ENCODE results near the gene SFN.

The SFN gene

GRCh38 chr1:26900001-26900814 lies 37.3 kb downstream of the SFN start, which contains the start of gene GPATCH3:
TSS of gene GPATCH3 (minus strand) at chr1:26900467. CDS start at chr1:26900442, 25 bp downstream.
- H3K27me3 Mint-ChIP-seq, result no peaks in the 10 kb centered on the region
- H3K36me3 Mint-ChIP-seq, result peaks cover 8% of the 10 kb centered on the region
- no peaks in the 10 kb centered on the region for H3K9me3 Mint-ChIP-seq
- H3K4me1 Mint-ChIP-seq, result peaks cover 17% of the 10 kb centered on the region
- H3K4me3 Mint-ChIP-seq, result peak within 1 kb of the TSS; percentile 97
- peak; percentile 80 to 81 for DNase-seq (ENCODE audit: low spot score in 2 of 2)
- ATAC-seq (ENCODE audit: low read depth), result peak; percentile 94
- H3K27ac Mint-ChIP-seq, result peak within 1 kb of the TSS; percentile 98

GRCh38 chr1:26900815-26901511 lies 38.0 kb downstream of the SFN start:
- DNase-seq (ENCODE audit: low spot score in 2 of 2) (no peak), ATAC-seq (ENCODE audit: low read depth) (peak; percentile 5)
- Mint-ChIP-seq H3K4me1 (peaks cover 17% of the 10 kb centered on the region), H3K9me3 (no peaks in the 10 kb centered on the region), H3K36me3 (peaks cover 8% of the 10 kb centered on the region), H3K27ac (peak overlapping the region; percentile 98), H3K27me3 (no peaks in the 10 kb centered on the region), H3K4me3 (peak overlapping the region; percentile 97)

GRCh38 chr1:26907071-26907917 lies 44.3 kb downstream of the SFN start:
- ATAC-seq (ENCODE audit: low read depth), result no peak
- no peak for DNase-seq (ENCODE audit: low spot score in 2 of 2)
- no peaks in the 10 kb centered on the region for H3K36me3 Mint-ChIP-seq
- H3K4me3 Mint-ChIP-seq, result no peak overlapping the region
- H3K9me3 Mint-ChIP-seq, result no peaks in the 10 kb centered on the region
- H3K4me1 Mint-ChIP-seq, result no peaks in the 10 kb centered on the region
- H3K27me3 Mint-ChIP-seq, result peaks cover 3% of the 10 kb centered on the region
- H3K27ac Mint-ChIP-seq, result no peak overlapping the region

- ATAC-seq (ENCODE audit: low read depth), result no peak
- no peak for DNase-seq (ENCODE audit: low spot score in 2 of 2)
- Mint-ChIP-seq H3K27me3 (peaks cover 3% of the 10 kb centered on the region), H3K36me3 (no peaks in the 10 kb centered on the region), H3K9me3 (no peaks in the 10 kb centered on the region), H3K27ac (no peak overlapping the region), H3K4me3 (no peak overlapping the region), H3K4me1 (no peaks in the 10 kb centered on the region)
These were observed 47.0 kb downstream of the SFN start for GRCh38 chr1:26909951-26910342.

- DNase-seq (ENCODE audit: low spot score in 2 of 2) (no peak), ATAC-seq (ENCODE audit: low read depth) (no peak)
- H3K9me3 Mint-ChIP-seq, result no peaks in the 10 kb centered on the region
- no peak overlapping the region for H3K4me3 Mint-ChIP-seq
- no peaks in the 10 kb centered on the region for H3K4me1 Mint-ChIP-seq
- H3K27ac Mint-ChIP-seq, result no peak overlapping the region
- H3K27me3 Mint-ChIP-seq, result peaks cover 3% of the 10 kb centered on the region
- H3K36me3 Mint-ChIP-seq, result no peaks in the 10 kb centered on the region
These were observed 47.6 kb downstream of the SFN start for GRCh38 chr1:26910343-26911160.

GRCh38 chr1:26911399-26912146 lies 48.6 kb downstream of the SFN start:
- no peaks in the 10 kb centered on the region for H3K36me3 Mint-ChIP-seq
- H3K4me3 Mint-ChIP-seq, result no peak overlapping the region
- H3K4me1 Mint-ChIP-seq, result no peaks in the 10 kb centered on the region
- H3K27ac Mint-ChIP-seq, result no peak overlapping the region
- H3K9me3 Mint-ChIP-seq, result no peaks in the 10 kb centered on the region
- ATAC-seq (ENCODE audit: low read depth), result no peak
- H3K27me3 Mint-ChIP-seq, result peaks cover 3% of the 10 kb centered on the region
- DNase-seq (ENCODE audit: low spot score in 2 of 2), result no peak

GRCh38 chr1:26912147-26912490 lies 49.2 kb downstream of the SFN start:
- no peaks in the 10 kb centered on the region for H3K36me3 Mint-ChIP-seq
- no peak overlapping the region for H3K4me3 Mint-ChIP-seq
- H3K27me3 Mint-ChIP-seq, result peaks cover 3% of the 10 kb centered on the region
- DNase-seq (ENCODE audit: low spot score in 2 of 2) (no peak), ATAC-seq (ENCODE audit: low read depth) (no peak)
- H3K27ac Mint-ChIP-seq, result no peak overlapping the region
- H3K4me1 Mint-ChIP-seq, result no peaks in the 10 kb centered on the region
- no peaks in the 10 kb centered on the region for H3K9me3 Mint-ChIP-seq

- no peak for DNase-seq (ENCODE audit: low spot score in 2 of 2)
- H3K9me3 Mint-ChIP-seq, result no peaks in the 10 kb centered on the region
- H3K4me3 Mint-ChIP-seq, result no peak overlapping the region
These were observed 50.4 kb downstream of the SFN start for GRCh38 chr1:26913389-26913753.

More at GRCh38 chr1:26913389-26913753, 50.4 kb downstream of the SFN start:
- Mint-ChIP-seq H3K27me3 (peaks cover 1% of the 10 kb centered on the region), H3K36me3 (no peaks in the 10 kb centered on the region), H3K27ac (no peak overlapping the region), H3K4me1 (no peaks in the 10 kb centered on the region)
- ATAC-seq (ENCODE audit: low read depth), result no peak
